Activated CD8-positive, alpha-beta memory T cell treated with anti-CD3 and anti-CD28 coated beads, Interleukin-2, amount 50 U/mL, for 48 hours (primary cell): Measurements from ENCODE around the gene FCN2.

Experiments used
- DNase-seq: peaks from one replicate; pipeline ENCODE4 v3.0.0-alpha.2; 2020

The FCN2 gene

DNA sequence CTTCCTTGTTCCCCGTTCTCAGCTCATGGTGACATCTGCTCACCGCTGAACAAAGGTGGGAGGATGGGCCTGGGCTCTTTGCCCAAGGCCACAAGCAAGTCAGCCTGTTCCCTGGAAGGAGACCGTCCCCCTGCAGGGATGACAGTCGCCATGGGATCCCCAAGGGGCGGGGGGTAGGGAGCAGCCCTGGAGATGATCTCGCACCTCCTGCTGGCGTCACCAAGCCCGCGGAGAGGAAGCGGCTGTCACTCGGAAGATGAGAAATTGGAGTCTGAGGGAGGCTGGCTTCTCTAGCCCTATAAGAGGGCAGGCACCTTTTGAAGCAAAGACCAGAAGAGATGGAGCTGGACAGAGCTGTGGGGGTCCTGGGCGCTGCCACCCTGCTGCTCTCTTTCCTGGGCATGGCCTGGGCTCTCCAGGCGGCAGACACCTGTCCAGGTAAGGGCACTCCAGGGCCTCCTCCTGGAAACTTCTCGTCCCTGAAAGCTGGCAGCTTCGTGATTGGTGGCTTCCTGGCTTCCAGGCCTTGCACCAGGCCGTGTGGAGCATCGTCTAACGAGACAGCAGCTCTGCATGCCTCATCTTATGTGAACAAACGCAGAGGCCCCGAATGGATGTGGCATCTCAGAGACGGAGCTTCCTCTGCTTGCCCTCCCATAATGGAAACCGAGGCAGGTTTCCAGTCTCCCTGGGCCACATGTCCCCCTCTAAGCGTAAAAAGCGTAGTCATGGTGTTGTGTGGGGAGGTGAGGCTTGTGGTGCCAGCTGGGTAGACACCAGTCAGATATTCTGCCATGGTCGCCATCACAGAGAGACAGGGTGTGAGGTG lies at the start of gene FCN2:
TSS of gene FCN2 (plus strand) at position 327 of the 829 bp plus-strand sequence. CDS start at position 339, 12 bp downstream.
- peak; percentile 18 for DNase-seq

DNA sequence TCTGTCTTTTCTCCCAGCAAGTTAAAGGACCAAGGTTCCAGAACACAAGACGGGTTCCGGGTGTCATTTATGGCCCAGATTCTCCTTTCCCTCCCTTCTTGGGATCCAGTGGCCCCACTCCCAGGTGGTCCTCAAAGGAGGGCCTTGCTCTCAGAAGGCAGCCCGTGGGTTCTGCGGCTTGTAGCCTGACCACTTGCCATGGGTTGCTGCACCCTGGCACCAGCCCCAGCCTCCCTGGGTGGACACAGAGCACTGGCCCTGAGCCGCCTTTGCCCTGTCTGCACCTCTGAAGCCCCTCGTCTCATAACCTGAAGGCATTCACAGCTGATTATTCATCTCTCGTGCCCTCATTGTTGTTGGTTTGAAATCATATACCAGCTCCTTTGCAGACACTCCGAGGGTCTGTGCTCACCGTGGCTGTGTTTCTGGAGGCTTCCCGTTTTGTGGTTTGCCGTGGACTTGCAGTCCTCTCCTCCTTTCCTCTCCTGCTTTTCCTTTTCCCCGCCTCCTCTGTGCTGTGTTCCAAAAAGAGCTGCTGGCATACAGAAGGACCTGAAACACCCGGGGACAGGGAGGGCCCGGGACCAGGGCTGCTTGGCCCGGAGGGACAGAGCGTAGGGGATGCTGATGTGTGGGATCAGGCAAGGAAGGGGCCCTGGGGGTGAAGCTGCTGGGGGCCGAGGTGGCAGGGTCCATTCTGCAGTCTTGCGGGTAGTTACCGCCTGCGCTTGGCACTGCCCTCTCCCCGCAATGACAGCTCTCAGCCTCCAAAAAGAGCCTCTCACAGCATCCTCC lies 49.5 kb upstream of the FCN2 start:
- DNase-seq, result no peak

DNA sequence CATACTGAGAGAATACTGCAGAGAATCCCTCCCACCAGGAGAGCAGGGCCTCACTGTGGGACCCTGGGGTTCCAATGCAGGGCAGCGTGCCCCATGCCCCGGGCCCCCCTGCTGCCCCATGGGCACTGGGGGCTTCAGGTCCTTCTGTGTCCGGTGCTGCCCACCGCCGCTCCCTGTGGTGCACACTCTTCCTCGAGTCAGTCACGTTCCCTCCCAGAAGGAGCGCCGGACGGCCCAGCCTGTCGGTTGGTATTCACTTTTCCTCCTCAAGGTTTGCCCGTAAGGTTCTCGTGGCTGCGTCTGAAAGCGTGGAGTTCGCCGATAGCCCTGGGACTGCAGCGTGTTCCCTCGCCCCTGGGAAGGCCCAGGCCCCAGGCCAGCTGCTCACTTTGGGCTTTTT lies 48.1 kb upstream of the FCN2 start:
- DNase-seq, result no peak

DNA sequence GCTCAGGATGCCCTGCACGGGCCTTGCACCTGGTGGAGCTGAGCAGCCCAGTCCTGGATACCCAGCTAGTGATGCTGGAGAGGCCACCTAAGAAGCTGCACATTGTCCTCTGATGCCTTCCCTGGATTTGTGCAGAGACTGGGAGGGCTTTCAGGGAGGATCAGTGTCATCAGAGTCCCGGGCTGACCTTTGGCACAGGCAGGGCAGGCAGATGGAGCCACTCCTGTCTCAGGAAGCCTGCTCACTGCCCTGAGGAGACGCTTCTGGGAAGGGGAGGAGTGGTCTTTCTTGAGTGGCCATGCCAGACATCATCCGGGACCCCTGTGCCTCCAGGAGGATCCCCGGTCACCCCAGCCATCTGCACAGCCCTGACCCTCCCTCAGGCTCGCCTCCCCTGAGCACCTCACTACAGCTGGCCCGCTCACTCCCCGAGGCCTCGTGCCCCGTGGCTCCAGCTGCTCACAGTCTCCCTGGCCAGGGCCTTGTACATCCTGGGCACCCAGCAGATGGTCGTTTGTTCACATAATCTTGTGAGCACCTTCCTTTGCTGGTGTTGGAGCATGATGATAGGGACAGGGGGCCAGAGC lies 47.2 kb upstream of the FCN2 start:
- no peak for DNase-seq

DNA sequence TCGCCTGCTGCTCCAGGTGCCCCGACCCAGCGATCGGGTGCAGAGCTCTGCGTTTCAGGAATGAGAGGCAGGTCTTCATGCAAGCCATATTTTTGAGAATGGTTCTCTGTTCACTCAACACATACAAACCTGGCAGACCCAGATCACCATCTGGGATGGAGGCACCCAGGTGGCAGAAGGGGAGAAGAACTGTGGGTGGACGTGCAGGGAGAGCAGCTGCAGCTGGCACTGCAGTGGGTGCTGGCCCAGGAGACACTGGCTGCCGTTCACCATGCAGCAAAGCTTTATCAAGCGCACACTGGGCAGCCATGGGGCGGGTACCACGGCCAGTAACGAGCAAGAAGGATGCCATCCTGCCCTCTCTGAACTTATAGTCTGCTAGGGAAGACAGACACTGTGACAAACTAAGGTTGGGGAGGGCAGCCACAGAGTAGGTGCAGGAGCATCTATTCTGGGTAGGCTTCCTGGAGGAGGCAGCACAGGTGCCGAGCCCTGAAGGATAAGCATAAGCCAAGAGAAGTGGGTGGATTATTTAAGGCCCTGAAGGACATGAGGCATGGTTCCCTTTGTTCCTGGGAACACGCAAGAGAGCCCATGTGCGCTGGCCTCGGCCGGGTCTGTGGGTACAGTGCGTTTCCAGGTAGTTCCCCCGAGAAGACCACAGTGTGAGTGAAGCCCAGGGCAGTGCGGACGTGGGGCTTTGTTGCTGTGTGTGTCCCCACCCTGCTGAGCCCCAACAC lies 46.2 kb upstream of the FCN2 start:
- no peak for DNase-seq

DNA sequence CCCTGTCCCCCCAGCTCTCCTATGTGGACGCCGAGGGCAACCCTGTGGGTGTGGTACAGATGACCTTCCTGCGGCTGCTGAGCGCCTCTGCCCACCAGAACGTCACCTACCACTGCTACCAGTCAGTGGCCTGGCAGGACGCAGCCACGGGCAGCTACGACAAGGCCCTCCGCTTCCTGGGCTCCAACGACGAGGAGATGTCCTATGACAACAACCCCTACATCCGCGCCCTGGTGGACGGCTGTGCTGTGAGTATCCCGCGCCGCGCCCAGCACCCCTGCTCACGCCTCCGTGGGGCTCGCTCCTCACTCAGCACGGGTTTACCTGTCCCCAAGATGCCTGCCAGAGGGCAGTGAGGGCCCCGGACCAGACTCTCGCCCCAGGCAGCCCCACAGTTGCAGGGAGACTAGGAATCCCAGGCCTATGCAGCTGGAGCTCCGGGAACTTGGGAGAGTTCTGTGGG lies 45.6 kb upstream of the FCN2 start:
- DNase-seq, result no peak

DNA sequence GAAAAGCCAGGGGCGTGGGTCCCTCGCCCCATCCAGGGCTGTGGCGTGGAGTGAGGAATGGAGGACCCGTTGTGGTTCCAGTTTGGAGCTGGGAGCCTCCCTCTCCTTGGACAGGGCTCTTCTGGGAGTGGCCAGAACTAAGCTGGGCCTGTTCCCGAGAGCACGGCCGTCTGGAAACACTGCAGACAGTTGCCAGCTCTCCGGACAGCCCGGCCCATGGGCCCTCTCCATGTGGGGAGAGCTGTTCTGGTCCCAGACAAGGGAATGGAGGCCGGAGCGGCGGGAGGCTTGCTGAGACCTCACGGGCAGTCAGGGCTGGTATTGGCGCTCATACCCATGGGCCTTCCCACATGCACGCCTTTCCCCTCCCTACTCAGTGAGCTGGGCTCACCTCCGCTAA lies 45.2 kb upstream of the FCN2 start:
- no peak for DNase-seq

DNA sequence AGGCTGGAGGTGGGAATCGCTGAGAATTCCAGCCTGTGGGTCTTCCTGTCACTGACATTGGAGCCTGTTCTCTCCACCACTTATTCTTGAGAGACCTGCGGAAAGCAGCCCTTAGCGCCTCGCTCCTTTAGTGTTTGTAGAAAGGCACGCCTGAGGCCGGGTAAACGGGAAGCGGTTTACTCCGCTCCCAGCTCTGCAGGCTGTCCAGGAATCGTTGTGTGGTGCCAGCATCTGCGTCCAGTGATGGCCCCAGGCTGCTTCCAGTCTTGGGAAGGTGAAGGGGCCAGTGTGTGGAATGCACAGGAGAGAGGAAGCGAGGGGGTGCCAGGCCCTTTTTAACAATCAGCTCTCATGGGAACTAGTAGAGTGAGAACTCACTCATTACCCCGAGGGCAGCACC lies 44.6 kb upstream of the FCN2 start:
- no peak for DNase-seq

DNA sequence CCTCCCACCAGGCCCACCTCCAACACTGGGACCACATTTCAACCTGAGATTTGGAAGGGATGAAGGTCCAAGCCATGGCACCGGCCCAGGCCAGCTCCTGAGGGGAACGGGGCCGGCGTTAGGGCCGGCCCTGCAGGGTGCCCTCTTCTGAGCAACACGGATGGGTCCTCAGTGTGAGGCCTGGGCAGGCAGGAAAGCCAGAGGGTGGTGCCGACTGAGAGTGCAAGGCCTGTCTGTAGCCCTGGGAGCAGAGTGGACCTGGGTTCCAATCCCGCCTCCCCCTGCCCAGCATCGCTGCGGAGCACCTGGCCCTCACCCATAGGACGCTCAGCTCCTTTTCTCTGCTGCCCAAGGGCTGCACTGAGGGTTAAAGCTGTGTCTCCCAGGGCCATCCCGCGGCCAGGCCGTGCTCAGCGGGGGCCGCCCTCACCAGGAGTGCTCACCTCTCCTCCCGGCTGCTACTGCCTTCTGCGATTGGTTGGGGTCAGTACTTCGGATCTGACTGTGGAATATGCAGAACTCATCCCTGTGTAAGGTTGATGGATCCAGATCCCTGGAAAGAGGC lies 44.1 kb upstream of the FCN2 start:
- no peak for DNase-seq

DNA sequence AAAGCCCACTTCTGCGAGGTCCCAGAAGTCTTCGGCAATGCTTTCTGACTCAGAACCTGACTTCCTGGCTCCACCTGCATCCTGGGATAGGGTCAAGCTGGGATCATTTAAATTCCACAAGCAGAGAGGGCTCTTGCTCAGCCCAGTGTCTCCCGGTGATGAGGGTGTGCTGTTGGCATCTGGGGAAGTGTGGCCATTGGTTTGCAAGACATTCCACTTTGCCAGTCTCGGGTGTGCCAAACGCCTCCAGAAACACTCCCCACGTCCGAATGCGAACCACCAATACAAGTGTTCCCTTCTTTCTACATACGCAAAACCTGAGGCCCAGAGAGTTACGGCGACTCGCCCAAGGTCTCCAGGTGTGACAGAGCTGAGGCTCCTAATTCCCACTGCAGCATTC lies 43.1 kb upstream of the FCN2 start:
- DNase-seq, result no peak

DNA sequence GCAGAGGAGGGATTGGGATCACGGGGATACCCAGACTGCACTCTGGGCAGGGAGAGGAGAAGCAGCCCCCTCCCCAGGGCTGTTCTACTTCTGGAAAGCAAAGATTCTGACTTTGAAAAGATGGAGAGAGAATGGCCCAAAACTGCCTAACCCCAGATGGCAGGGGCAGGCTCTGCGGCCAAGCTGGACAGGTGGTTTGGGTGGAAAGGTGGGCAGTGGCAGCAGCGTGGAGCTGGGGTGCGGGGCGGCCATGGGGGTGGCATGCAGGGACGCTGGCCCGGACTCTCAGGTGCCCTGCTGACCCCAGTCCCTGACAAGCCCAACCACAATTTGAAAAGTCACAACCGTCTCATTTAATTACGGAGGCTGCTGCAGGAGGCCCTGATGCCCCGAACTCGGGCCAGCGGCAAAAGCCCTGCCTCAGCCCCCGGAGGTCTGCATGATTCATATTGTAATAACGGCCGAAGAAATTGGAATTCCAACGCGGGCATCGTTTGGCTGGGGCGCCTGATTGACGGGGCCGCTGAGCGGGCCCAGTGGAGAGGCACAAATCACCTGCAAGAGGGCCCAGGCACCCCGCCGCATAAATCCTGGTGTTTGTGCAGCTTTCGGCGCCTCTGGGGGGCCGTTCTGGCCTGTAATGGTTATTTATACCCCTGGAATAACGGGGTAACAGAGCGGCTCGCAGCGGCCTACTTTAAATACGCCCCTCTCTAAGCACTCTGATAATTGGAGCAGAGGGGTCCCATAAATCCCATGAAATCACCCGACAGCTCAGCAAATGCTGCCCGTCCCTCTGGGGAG lies 41.8 kb upstream of the FCN2 start:
- no peak for DNase-seq

DNA sequence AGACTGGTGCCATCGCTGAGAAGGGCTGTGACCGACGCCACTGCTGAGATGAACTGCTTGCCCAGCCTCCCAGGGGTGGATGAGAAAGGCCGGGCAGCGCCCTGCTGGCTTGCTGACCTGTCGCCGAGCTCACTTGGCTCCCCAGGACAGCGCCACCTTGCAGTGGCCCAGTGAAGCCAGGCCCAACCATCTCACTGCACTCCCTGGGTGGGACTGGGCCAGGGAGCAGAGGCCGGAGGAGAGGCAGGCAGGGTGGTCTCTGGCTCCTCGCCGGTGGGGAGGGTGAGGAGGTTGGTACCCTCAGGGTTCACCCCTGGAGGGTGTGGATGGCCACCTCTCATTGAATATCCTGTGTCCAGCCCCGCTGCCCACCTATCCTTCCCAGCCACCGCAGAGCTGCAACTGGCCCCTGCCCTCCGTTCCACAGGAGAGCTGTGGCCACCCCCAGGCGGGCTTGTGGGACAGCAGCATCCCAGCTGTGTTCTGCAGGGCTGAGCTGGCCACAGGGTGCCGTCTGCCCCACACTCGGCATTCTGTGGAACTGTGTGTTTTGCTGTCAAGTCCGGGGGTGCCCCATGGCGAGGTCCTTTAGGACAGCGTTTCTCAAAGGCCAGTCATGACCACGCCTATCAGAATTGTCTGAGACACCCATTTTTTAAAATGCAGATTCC lies 41.0 kb upstream of the FCN2 start:
- DNase-seq, result no peak

DNA sequence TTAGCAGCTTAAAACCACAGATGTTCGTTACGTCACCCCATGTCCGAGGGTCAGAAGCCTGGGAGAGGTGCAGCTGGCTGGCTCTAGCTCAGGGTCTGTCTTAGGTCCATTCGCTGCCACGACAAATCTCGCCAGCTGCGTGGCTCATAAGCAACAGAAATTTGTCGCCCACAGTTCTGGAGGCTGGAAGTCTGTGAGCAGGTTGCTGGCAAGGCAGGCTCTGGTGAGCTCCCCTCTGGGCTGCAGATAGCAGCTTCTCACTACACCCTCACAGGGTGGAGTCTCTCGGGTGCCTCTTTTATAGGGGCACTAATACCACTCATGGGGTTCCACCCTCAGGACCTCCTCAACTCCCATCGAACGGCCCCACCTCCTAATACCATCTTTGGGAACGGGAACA lies 40.1 kb upstream of the FCN2 start:
- DNase-seq, result no peak

DNA sequence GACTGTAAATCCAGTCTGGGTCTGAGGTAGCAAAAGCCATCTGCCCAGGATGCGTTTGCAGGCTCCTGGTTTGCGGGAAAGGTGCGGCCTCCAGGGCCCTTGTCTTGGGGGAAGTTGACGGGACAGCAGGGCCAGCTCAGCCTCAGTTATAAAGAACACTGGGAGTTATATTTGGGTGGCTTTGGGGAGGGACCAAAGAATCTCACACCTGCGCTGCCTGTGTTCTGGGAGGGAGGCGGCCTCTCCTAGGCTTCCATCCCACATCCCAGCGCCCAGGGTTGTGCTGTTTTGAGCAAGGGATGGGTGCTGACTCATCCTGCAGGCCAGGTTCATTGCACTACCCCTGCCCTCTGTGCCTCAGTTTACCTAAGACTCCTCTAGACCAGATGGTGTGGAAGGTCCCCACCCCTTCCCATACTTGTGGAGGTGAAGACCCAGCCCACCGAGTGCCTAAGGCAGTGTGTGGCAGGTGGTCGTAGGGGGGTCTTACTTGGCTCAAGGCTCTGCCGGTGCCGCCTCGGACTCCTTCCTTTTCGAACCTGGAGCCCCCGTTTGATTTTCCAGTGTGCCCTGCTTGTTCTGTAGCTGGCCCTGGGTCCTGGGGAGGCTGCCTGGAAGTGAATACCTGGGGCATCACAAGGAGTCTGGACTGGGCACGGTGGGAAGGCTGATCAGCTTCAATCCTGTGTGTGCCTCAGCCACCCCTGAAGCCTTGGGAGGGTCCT lies 39.3 kb upstream of the FCN2 start:
- no peak for DNase-seq

DNA sequence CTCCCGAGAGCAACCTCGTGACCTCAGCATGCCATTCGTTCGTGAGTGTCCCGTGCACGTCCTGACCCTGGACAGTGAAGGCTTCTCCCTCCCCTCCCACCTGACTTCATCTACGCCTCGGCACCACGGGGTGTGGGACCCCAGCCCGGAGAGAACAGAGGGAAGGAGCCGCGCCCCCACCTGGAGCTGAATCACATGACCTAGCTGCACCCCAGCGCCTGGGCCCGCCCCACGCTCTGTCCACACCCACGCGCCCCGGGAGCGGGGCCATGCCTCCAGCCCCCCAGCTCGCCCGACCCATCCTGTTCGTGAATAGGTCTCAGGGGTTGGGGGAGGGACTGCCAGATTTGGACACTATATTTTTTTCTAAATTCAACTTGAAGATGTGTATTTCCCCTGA lies 38.3 kb upstream of the FCN2 start:
- DNase-seq, result no peak

DNA sequence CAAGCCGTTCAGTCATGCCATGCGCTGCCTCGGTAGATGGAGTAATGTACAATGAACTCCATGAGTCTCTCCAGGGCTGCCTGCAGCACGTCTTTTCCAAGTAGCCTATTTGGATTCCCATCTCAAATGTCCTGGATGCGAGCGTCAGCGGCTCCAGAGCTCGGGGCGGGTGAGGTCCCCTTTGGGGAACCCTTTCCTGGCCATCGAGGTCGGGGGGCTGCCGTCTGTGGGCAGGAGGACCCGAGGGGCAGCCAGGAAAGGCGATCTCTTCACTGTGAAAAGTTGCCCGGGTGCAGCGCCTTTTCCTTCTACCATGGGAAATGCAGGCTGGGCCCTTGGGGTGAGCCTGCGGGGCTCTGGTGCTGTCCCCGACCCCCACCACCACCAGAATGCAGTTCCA lies 36.9 kb upstream of the FCN2 start:
- DNase-seq, result no peak

DNA sequence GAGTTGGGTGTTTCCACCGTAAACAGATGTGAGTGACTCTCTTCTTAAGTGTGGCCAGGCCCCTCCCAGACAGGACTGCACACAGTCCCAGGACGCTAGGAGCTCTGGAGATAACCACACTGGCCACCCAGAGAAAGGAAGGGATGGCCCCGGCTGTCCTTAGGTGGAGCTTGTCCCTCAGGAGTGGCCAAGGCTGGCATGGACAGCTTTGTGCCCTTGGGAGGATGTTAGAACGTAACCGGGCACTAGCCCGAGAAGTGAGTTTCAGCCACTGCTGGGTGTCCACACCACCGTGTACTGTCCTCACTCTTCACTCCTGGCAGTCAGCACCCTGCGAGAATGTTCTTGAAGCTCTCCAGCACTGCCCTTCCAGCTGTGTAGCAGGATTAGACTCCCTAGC lies 35.8 kb upstream of the FCN2 start:
- no peak for DNase-seq

DNA sequence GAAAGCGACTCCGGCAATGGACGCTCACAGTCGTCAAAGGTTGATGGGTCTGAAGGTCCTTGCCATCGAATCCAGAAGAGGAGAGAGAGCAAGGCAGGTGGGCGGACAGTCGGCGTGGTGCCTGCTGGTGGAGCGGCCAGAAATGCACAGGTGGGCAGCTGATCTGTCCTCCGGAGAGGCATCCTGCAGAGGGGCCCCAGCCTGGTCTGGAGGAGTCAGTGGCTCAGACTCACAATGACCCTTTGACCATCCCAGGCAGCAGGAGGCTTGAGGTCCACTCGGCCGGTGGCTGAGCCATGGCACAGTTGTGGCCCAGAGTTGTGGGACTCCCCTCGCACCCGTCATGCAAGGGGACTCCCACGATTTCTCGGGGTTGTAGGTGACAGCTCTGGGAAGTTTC lies 34.4 kb upstream of the FCN2 start:
- no peak for DNase-seq

DNA sequence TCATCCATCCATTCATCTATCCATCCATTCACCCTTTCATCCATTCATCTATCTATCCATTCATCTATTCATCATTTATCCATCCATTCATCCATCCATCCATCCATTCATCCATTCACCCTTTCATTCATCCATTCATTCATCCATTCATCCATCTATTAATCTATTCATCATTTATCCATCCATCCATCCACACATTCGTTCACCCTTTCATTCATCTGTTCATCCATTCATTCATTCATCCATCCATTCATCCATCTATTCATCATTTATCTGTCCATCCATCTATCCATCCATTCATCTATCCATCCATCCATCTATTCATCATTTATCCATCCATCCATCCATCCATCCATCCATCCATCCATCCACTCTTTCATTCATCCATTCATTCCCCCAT lies 33.9 kb upstream of the FCN2 start:
- no peak for DNase-seq

DNA sequence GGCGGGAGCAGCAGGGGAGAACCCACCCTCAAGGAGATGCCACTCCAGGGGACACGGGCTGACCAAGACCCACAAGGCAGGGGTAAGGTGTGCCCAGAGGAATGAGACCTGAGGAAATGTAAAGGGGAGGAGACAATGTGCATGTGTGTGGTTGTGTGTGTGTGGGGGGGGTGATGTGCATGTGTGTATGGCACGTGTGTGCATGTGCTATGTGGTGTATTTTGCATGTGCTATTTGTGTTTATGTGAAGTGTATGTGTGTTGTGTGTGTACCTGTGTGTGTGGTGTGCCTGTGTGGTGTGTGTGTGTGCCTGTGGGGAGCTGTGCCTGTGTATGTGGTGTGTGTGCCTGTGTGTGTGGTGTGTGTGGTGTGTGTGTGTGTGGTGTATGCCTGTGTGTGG lies 33.5 kb upstream of the FCN2 start:
- no peak for DNase-seq
